A673 (cell line): Measurements from ENCODE around the gene SLC25A53.

ENCODE experiments used
- CTCF ChIP-seq: fragments of 300-800, 200-600 bp; sonication (generic); conservative IDR thresholded peaks from 2 replicates; pipeline ENCODE4 v1.5.1; 2017; ENCODE audit warnings: low read depth, mild to moderate bottlenecking, antibody characterized with exemption, low read length, moderate library complexity, mixed read lengths
- EZH2 ChIP-seq: fragments of 200-600 bp; sonication (generic); IDR thresholded peaks from 2 replicates; pipeline ENCODE4 v1.6.1; 2017; ENCODE audit warnings: borderline replicate concordance, low read depth, mild to moderate bottlenecking, mixed read lengths, antibody characterized with exemption, low read length; ENCODE audit not compliant: poor library complexity, severe bottlenecking

GRCh38 chrX:104168127-104168526 lies 11.3 kb upstream of the SLC25A53 start:
- TF ChIP-seq EZH2 (no peak), CTCF (no peak)
